PC-3 (cell line): Measurements from ENCODE around the gene SLC46A1. TPM values are rescaled to one million over a fixed set of nuclear protein-coding genes. Genes with fewer than 3 reads are reported as not detected.

Source experiments
- ATAC-seq: fragments of 200-7000 bp; cut with Tn5 transposase; 2 replicates; pipeline ENCODE4 v1.9.1; 2020; ENCODE audit warnings: mild to moderate bottlenecking, moderate library complexity
- BruUV-seq: library from RNA; stranded (reverse); fragments of 400-500 nt; replicated peaks from 2 replicates; lab custom pipeline; 2021; lab: Mats Ljungman, UMichigan
- CTCF ChIA-PET: fragments of 300-600 bp; sonication (Branson Sonifier 250); formaldehyde crosslinking; loops from one replicate; lab custom pipeline; 2022; ENCODE audit warnings: antibody characterized with exemption; lab: Charles Lee
- POLR2A ChIA-PET: fragments of 300-600 bp; sonication (Branson Sonifier 250); formaldehyde crosslinking; loops from one replicate; lab custom pipeline; 2022; ENCODE audit warnings: antibody characterized with exemption; ENCODE audit not compliant: unreplicated experiment; lab: Charles Lee
- DNase-seq: peaks from one replicate; pipeline ENCODE4 v3.0.0-alpha.2; 2015
- H2AFZ ChIP-seq: fragments of 300-600 bp; sonication (generic); 2 replicates; pipeline ENCODE4 v1.6.0; 2016; ENCODE audit warnings: antibody characterized with exemption, low read length
- H3F3A ChIP-seq: fragments of 300-600 bp; sonication (generic); one replicate; pipeline ENCODE4 v1.6.0; 2017; ENCODE audit warnings: antibody characterized with exemption, low read length, control low read depth, mild to moderate bottlenecking; ENCODE audit not compliant: unreplicated experiment
- H3K27ac ChIP-seq: fragments of 300-600 bp; sonication (generic); 2 replicates; pipeline ENCODE4 v1.5.1; 2016; ENCODE audit warnings: mild to moderate bottlenecking, low read length
- H3K27me3 ChIP-seq: fragments of 300-600 bp; sonication (generic); 2 replicates; pipeline ENCODE4 v1.6.1; 2016; ENCODE audit warnings: low read length, mixed read lengths
- H3K36me3 ChIP-seq: fragments of 300-600 bp; sonication (generic); 2 replicates; pipeline ENCODE4 v1.6.1; 2016; ENCODE audit warnings: low read depth, mixed run types, low read length, mixed read lengths
- H3K4me1 ChIP-seq: fragments of 300-600 bp; sonication (generic); 2 replicates; pipeline ENCODE4 v1.5.1; 2016; ENCODE audit warnings: low read length; ENCODE audit not compliant: insufficient read depth
- H3K4me2 ChIP-seq: fragments of 300-600 bp; sonication (generic); 2 replicates; pipeline ENCODE4 v1.6.0; 2016; ENCODE audit warnings: low read length
- H3K4me3 ChIP-seq: fragments of 300-600 bp; sonication (generic); 2 replicates; pipeline ENCODE4 v1.5.1; 2016; ENCODE audit warnings: mild to moderate bottlenecking, low read length, mixed read lengths
- H3K79me2 ChIP-seq: fragments of 300-600 bp; sonication (generic); 2 replicates; pipeline ENCODE4 v1.6.1; 2017; ENCODE audit warnings: low read length, mixed read lengths
- H3K9ac ChIP-seq: fragments of 300-600 bp; sonication (generic); 2 replicates; pipeline ENCODE4 v1.6.0; 2016; ENCODE audit warnings: mild to moderate bottlenecking, low read length
- H3K9me2 ChIP-seq: fragments of 300-600 bp; sonication (generic); replicated peaks from 2 replicates; pipeline ENCODE4 v1.6.1; 2016; ENCODE audit warnings: mixed run types, low read length, mixed read lengths
- H3K9me3 ChIP-seq: fragments of 300-600 bp; sonication (generic); 2 replicates; pipeline ENCODE4 v1.6.1; 2016; ENCODE audit warnings: low read length, mixed read lengths
- H4K20me1 ChIP-seq: fragments of 300-600 bp; sonication (generic); 2 replicates; pipeline ENCODE4 v1.6.1; 2016; ENCODE audit warnings: low read length, mixed read lengths
- EZH2 ChIP-seq: fragments of 300-600 bp; sonication (generic); IDR thresholded peaks from one replicate; pipeline ENCODE4 v1.6.1; 2017; ENCODE audit warnings: antibody characterized with exemption, mild to moderate bottlenecking, low read length; ENCODE audit not compliant: unreplicated experiment
- EZH2phosphoT487 ChIP-seq: fragments of 300-600 bp; sonication (generic); IDR thresholded peaks from 2 replicates; pipeline ENCODE4 v1.6.1; 2018; ENCODE audit warnings: mild to moderate bottlenecking, antibody characterized with exemption, low read length, borderline replicate concordance
- intact Hi-C: fragments of 100-400 bp; cut with micrococcal nuclease; formaldehyde crosslinking; loops from 2 replicates; pipeline ENCODE4 v1.9.0; 2023
- total RNA-seq: library from RNA; depleted of rRNA; stranded (reverse); fragments of >200 nt; gene quantifications from 2 replicates; pipeline ENCODE4 v1.2.3, GENCODE V29; 2014
- TF ChIP-seq, protein P1 (sequence below): fragments of 300-600 bp; sonication (generic); conservative IDR thresholded peaks from 2 replicates; pipeline ENCODE4 v1.5.1; 2017; ENCODE audit warnings: antibody characterized with exemption, low read depth, mild to moderate bottlenecking, low read length

The SLC46A1 gene
- total RNA-seq, 1 experiment from 2014 or later, result 10.4 TPM

DNA sequence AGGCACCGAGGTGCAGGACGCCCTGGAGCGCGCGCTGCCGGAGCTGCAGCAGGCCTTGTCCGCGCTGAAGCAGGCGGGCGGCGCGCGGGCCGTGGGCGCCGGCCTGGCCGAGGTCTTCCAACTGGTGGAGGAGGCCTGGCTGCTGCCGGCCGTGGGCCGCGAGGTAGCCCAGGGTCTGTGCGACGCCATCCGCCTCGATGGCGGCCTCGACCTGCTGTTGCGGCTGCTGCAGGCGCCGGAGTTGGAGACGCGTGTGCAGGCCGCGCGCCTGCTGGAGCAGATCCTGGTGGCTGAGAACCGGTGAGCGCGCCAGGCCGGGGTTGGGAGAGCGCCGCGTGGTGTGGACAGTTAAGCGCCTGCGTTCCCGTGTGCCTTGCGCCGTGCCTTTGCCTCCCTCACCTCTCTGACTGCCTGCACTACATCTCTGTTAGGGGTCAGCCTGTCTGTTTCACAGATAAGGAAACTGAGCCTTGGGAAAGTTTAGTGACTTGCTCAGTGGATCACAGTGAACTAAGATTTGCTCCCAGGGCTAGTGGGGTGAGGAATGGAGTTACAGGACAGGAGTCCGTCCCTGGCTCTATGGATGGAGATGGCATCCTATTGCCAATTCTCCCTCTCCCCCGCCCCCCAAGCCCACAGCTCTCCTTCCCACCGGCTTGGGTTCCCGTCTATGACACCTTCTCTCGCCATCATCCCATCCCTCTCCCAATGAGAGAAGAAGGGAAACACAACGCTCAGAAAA lies 33.6 kb downstream of the SLC46A1 start:
- H3K27ac ChIP-seq, result no peak overlapping the region
- ChIA-PET CTCF (no interaction called here), POLR2A (no interaction called here)
- TF ChIP-seq, protein P1, sequence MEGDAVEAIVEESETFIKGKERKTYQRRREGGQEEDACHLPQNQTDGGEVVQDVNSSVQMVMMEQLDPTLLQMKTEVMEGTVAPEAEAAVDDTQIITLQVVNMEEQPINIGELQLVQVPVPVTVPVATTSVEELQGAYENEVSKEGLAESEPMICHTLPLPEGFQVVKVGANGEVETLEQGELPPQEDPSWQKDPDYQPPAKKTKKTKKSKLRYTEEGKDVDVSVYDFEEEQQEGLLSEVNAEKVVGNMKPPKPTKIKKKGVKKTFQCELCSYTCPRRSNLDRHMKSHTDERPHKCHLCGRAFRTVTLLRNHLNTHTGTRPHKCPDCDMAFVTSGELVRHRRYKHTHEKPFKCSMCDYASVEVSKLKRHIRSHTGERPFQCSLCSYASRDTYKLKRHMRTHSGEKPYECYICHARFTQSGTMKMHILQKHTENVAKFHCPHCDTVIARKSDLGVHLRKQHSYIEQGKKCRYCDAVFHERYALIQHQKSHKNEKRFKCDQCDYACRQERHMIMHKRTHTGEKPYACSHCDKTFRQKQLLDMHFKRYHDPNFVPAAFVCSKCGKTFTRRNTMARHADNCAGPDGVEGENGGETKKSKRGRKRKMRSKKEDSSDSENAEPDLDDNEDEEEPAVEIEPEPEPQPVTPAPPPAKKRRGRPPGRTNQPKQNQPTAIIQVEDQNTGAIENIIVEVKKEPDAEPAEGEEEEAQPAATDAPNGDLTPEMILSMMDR, result no peak
- no peak for TF ChIP-seq EZH2phosphoT487
- no peak for TF ChIP-seq EZH2
- no TSS peak for BruUV-seq
- H3K4me1 ChIP-seq, result no peaks in the 10 kb centered on the region
- no peaks in the 10 kb centered on the region for H3K36me3 ChIP-seq
- no peak overlapping the region for H3K9ac ChIP-seq
- intact Hi-C loops, result no loop called here
- H3F3A ChIP-seq, result no peaks in the 10 kb centered on the region
- no peaks in the 10 kb centered on the region for H3K79me2 ChIP-seq
- H3K27me3 ChIP-seq, result no peaks in the 10 kb centered on the region
- no peaks in the 10 kb centered on the region for H4K20me1 ChIP-seq
- no peaks in the 10 kb centered on the region for H3K9me2 ChIP-seq
- ATAC-seq, result no peak
- H3K4me3 ChIP-seq, result no peak overlapping the region
- no peak for DNase-seq
- no peak overlapping the region for H3K4me2 ChIP-seq
- no peaks in the 10 kb centered on the region for H3K9me3 ChIP-seq
- no peak overlapping the region for H2AFZ ChIP-seq

- H3K9me3 ChIP-seq, result no peaks in the 10 kb centered on the region
- ChIA-PET CTCF (no interaction called here), POLR2A (no interaction called here)
- H3K27me3 ChIP-seq, result no peaks in the 10 kb centered on the region
- no peak within 1 kb of the TSS for H3K9ac ChIP-seq
- no peak within 1 kb of the TSS for H3K4me3 ChIP-seq
- H3K4me1 ChIP-seq, result no peaks in the 10 kb centered on the region
- no peaks in the 10 kb centered on the region for H4K20me1 ChIP-seq
- DNase-seq, result no peak
- no peaks in the 10 kb centered on the region for H3F3A ChIP-seq
- no peaks in the 10 kb centered on the region for H3K36me3 ChIP-seq
- H2AFZ ChIP-seq, result no peak within 1 kb of the TSS
- no peak within 1 kb of the TSS for H3K4me2 ChIP-seq
- TF ChIP-seq EZH2, result no peak
- TF ChIP-seq, protein P1, result no peak
- TF ChIP-seq EZH2phosphoT487, result no peak
- no peaks in the 10 kb centered on the region for H3K9me2 ChIP-seq
- no TSS peak for BruUV-seq
- H3K79me2 ChIP-seq, result no peaks in the 10 kb centered on the region
- H3K27ac ChIP-seq, result no peak within 1 kb of the TSS
- ATAC-seq, result peak; percentile 46
- intact Hi-C loops, result no loop called here
Measured at GRCh38 chr17:28371245-28372202, 34.5 kb downstream of the SLC46A1 start, which contains the start of gene SARM1. Gene SARM1 (plus strand): TSS chr17:28371694. CDS start chr17:28372033, 339 bp downstream.
